Dedifferentiated amniotic fluid mesenchymal stem cell (primary cell): ENCODE measurements around the gene GRIN2D.

Experiments used
- DNase-seq: peaks from one replicate; pipeline ENCODE4 v3.0.0-alpha.2; 2016; ENCODE audit errors: extremely low spot score

GRIN2D gene

GRCh38 chr19:48441360-48442050 is 48.0 kb downstream of the GRIN2D start:
- DNase-seq, result no peak

GRCh38 chr19:48442116-48443035 is 48.9 kb downstream of the GRIN2D start:
- DNase-seq, result no peak

- no peak for DNase-seq
Measured at GRCh38 chr19:48443256-48443655, 49.8 kb downstream of the GRIN2D start.
